ENCODE measurements around the gene IFNB1.

- TF ChIP-seq POLR2A (IDR thresholded peaks at IDR 0.05; ENCODE audit: low read depth, low read length) = no peak
- TF ChIP-seq SPI1 (IDR thresholded peaks at IDR 0.05; ENCODE audit: low read depth, low read length) = peak; percentile 39; the same call in 1 of the 2 replicates
These were observed 44.0 kb upstream of the IFNB1 start for GRCh38 chr9:21121595-21122251.

Data from GM12891 (cell line).